ENCODE results near the gene NTNG1. TPM values are rescaled to one million over a fixed set of nuclear protein-coding genes. Genes with fewer than 3 reads are reported as not detected.

NTNG1 gene
- total and polyA plus RNA-seq, 2 of the 8 experiments (the other 6 are each of a cell fraction or from before 2014, with no cell fraction given) = 1.2 to 4.1 TPM

GRCh38 chr1:107091418-107091817 lies 49.4 kb upstream of the NTNG1 start:
- Histone ChIP-seq H4K5ac (ENCODE audit: insufficient read length, low read depth, low read length) (no peak overlapping the region), H3K4me3 (ENCODE audit: extremely low read depth in 1 of 4, insufficient read depth in 2 of 4, low read depth in 3 of 4, low read length in 4 of 4) (no peak overlapping the region), H3K14ac (ENCODE audit: insufficient read length) (no peak overlapping the region), H2BK15ac (ENCODE audit: low read length) (no peak overlapping the region), H2AFZ (ENCODE audit: low read length) (no peak overlapping the region), H2AK5ac (ENCODE audit: low read depth, low read length) (no peak overlapping the region), H3K9me3 (ENCODE audit: insufficient read depth in 2 of 2, low read depth in 1 of 2, low read length in 1 of 2) (no peaks in the 10 kb centered on the region), H3K23ac (ENCODE audit: insufficient read length) (no peak overlapping the region), H4K91ac (replicated peaks; ENCODE audit: insufficient read length, low read length) (no peak overlapping the region), H3K56ac (replicated peaks; ENCODE audit: insufficient read length, low read depth, low read length) (no peak overlapping the region), H3K18ac (ENCODE audit: extremely low read depth, low read length) (no peak overlapping the region), H3K79me2 (ENCODE audit: control insufficient read depth in 1 of 2, insufficient read depth in 2 of 2, low read length in 2 of 2) (no peaks in the 10 kb centered on the region), H2BK12ac (ENCODE audit: low read depth, low read length) (no peak overlapping the region), H3K4me2 (ENCODE audit: insufficient read depth in 1 of 2, low read depth in 2 of 2, low read length in 2 of 2) (no peak overlapping the region), H2BK120ac (replicated peaks; ENCODE audit: low read depth, low read length) (no peak overlapping the region), H3K4me1 (replicated peaks in 1 of 4; ENCODE audit: control insufficient read depth in 3 of 4, insufficient read depth in 4 of 4, low read length in 3 of 4) (no peaks in the 10 kb centered on the region), H3K4ac (replicated peaks; ENCODE audit: insufficient read length, low read depth, low read length) (no peak overlapping the region), H3K27ac (ENCODE audit: low read depth, low read length) (no peak overlapping the region), H3K23me2 (ENCODE audit: low read depth, low read length) (no peaks in the 10 kb centered on the region), H3K79me1 (ENCODE audit: low read depth, low read length) (no peaks in the 10 kb centered on the region), H3K9ac (replicated peaks in 1 of 4; ENCODE audit: extremely low read depth in 1 of 4, low read depth in 3 of 4, low read length in 3 of 4) (no peak overlapping the region), H2BK5ac (ENCODE audit: low read depth, low read length) (no peak overlapping the region), H3K36me3 (ENCODE audit: control insufficient read depth in 2 of 4, insufficient read depth in 4 of 4, low read length in 3 of 4) (no peaks in the 10 kb centered on the region), H4K20me1 (replicated peaks in 1 of 2; ENCODE audit: control insufficient read depth in 1 of 2, insufficient read depth in 2 of 2, low read length in 2 of 2) (no peaks in the 10 kb centered on the region), H4K8ac (ENCODE audit: extremely low read depth, insufficient read depth, low read length) (no peak overlapping the region), H2BK20ac (ENCODE audit: low read length) (no peak overlapping the region), H3K27me3 (replicated peaks in 1 of 4; ENCODE audit: control insufficient read depth in 3 of 4, extremely low read depth in 1 of 4, insufficient read depth in 3 of 4, low read length in 3 of 4) (no peaks in the 10 kb centered on the region)
- 91% methylated on average over 1 of the region's 1 CpG; no CpG with 5 or more reads in 1 of the 2 experiments for WGBS, 2 experiments (ENCODE audit: extremely low coverage in 1 of 2, insufficient coverage in 1 of 2, insufficient read length in 1 of 2, insufficient replicate concordance in 2 of 2, low coverage in 1 of 2, low lambda C conversion rate in 2 of 2, missing lambda C conversion rate in 1 of 2)
- TF ChIP-seq, protein P1, sequence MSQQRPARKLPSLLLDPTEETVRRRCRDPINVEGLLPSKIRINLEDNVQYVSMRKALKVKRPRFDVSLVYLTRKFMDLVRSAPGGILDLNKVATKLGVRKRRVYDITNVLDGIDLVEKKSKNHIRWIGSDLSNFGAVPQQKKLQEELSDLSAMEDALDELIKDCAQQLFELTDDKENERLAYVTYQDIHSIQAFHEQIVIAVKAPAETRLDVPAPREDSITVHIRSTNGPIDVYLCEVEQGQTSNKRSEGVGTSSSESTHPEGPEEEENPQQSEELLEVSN (IDR thresholded peaks at IDR 0.05) = no peak
- peak; percentile 57; the same call in 1 of the 2 replicates for TF ChIP-seq CEBPB (IDR thresholded peaks at IDR 0.05; ENCODE audit: low read depth, low read length)
- ChIA-PET CTCF (ENCODE audit: partially characterized antibody) (no interaction called here), POLR2A (ENCODE audit: partially characterized antibody) (no interaction called here)
- FAIRE-seq (no peak), DNase-seq (ENCODE audit: low read depth in 1 of 2, low spot score in 2 of 2) (no peak)
